ENCODE measurements around the gene PTRH1. TPM values are rescaled to one million over a fixed set of nuclear protein-coding genes. Genes with fewer than 3 reads are reported as not detected.

Gene PTRH1
- total RNA-seq, 1 donor from 2014 or later = 9.1 TPM

DNA sequence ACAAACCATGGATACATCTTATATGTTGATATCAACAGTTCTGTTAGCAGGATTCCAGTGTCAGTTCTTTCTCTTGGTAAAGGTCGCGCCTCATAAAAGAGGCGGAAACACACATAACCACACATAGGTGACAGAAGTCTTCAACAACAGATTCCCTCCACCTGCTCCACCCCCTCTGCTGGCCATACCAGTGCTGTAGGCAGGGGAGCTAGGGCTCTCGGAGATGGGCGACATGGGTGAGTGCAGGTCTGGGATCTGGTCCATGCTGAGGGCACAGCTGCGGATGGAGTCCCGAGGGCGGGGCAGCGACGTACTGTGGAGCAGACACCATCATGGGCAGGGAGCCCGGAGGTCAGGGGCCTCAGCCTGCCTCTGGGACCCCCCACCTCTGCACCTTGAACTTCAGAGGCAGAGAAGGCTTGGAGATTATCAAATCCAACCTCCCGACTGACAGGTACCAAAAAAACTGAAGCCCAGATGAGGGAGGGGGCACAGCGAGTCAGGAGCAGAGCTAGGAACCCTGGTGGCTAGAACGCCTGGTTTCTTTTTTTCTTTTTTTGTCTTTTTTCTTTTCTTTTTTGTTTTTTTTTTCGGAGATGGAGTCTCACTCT lies 31.6 kb upstream of the PTRH1 start:
- peaks cover 98% of the 10 kb centered on the region for H3K36me3 ChIP-seq
- no peak for DNase-seq
- intact Hi-C loops (cut with DNase I) = no loop called here
- H3K27ac ChIP-seq = no peak overlapping the region
- peaks cover 13% of the 10 kb centered on the region for H3K4me1 ChIP-seq
- H3K9me3 ChIP-seq = no peaks in the 10 kb centered on the region
- TF ChIP-seq, protein P1, sequence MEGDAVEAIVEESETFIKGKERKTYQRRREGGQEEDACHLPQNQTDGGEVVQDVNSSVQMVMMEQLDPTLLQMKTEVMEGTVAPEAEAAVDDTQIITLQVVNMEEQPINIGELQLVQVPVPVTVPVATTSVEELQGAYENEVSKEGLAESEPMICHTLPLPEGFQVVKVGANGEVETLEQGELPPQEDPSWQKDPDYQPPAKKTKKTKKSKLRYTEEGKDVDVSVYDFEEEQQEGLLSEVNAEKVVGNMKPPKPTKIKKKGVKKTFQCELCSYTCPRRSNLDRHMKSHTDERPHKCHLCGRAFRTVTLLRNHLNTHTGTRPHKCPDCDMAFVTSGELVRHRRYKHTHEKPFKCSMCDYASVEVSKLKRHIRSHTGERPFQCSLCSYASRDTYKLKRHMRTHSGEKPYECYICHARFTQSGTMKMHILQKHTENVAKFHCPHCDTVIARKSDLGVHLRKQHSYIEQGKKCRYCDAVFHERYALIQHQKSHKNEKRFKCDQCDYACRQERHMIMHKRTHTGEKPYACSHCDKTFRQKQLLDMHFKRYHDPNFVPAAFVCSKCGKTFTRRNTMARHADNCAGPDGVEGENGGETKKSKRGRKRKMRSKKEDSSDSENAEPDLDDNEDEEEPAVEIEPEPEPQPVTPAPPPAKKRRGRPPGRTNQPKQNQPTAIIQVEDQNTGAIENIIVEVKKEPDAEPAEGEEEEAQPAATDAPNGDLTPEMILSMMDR (IDR thresholded peaks at IDR 0.05) = no peak
- no peaks in the 10 kb centered on the region for H3K27me3 ChIP-seq (ENCODE audit: low read depth)
- no peak overlapping the region for H3K4me3 ChIP-seq
- ATAC-seq = no peak

DNA sequence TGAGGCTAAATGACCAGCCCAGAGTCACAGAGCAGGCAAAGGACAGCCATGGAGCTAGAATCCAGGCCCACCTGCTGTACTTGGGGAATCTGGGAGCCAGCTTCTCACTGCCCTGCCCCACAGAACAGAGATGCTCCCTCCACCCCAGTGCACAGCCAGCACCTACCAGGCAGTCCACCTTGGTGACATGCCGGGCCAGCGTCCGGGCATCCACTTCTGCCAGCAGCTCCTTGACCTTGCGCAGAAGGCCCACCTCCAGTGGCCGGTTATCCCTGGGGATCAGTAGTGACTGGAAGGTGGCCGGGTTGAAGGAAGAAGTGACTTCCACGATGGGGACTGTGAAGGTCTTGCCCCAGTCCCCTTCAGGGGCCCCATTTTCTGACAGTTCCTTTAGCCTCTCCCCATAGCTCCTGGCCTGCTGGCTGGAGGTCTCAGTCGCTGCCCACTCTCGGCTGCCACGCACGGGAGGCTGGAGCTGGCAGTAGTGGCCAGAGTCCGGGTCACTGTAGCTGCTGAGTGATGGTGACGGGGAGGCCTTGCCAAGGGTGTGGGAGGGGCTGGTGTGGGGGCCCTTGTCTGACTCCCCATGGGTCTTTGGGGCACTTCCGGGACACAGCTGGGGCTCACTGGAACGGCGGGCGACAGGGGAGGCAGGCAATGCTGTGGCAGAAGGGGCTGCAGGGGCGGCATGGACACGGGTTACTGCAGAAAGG lies 29.1 kb upstream of the PTRH1 start:
- Histone ChIP-seq H3K27me3 (ENCODE audit: low read depth) (no peaks in the 10 kb centered on the region), H3K4me1 (peaks cover 31% of the 10 kb centered on the region), H3K9me3 (no peaks in the 10 kb centered on the region), H3K4me3 (no peak overlapping the region), H3K36me3 (peaks cover 91% of the 10 kb centered on the region), H3K27ac (no peak overlapping the region)
- no peak for DNase-seq
- ATAC-seq = no peak
- TF ChIP-seq, protein P1 (IDR thresholded peaks at IDR 0.05) = no peak
- intact Hi-C loops (cut with DNase I) = no loop called here

DNA sequence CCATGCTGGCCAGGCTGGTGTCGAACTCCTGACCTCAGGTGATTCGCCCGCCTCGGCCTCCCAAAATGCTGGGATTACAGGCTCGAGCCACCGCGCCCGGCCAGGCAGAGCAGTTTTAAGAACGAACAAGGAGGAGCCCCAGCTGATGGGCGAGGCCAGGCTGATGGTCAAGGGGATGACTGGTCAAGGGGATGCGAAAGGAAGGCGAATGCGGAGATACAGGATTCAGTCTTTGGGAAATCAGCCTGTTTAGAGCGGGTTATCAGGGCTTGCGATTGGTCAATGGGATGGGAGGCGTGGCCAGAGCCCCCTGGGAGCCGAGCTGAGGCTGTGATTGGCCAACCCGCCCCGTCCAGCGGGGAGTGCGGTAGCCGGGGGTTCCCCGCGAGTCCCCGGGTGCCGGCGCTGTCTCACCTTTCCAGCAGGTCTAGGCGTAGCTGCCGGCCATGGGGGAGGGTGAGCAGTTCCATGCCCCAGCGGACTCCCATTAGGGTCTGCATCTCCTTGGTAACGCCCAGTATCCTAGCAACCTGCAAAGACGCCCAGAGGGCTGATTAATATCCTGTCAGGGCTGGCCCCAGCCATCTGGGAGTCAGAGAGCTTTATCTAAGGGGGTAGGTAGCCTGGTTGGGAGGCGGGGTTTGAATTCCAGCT lies 27.1 kb upstream of the PTRH1 start:
- no peaks in the 10 kb centered on the region for H3K9me3 ChIP-seq
- H3K36me3 ChIP-seq = peaks cover 91% of the 10 kb centered on the region
- DNase-seq = no peak
- intact Hi-C loops (cut with DNase I) = no loop called here
- no peak overlapping the region for H3K27ac ChIP-seq
- peak overlapping the region; percentile 39 for H3K4me3 ChIP-seq
- TF ChIP-seq, protein P1 (IDR thresholded peaks at IDR 0.05) = no peak
- peak; percentile 15 to 43 for ATAC-seq
- H3K4me1 ChIP-seq = peaks cover 31% of the 10 kb centered on the region
- H3K27me3 ChIP-seq (ENCODE audit: low read depth) = no peaks in the 10 kb centered on the region

DNA sequence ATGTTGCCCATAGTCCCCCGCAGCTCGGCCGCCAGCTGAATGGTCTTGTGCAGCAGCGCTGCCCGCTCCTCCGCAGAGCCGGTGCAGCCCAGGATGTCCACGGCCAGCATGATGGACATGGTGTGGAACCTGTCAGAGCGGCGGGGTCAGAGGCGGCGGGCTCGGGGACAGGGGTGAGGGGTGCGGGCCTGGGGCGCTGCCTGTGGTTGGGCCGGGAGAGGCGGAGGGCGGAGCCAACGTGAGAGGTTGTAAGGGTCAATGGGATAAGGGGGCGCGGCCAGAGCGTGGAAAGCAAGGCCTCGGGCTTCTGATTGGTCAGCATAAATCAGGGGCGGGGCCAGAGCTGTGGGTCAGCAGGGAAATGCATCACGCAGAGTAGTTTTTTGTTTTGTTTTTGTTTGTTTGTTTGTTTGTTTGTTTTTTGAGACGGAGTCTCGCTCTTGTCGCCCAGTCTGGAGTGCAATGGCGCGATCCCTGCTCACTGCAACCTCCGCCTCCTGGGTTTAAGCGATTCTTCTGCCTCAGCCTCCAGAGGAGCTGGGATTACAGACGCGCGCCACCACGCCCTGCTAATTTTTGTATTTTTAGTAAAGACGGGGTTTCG lies 26.5 kb upstream of the PTRH1 start:
- Histone ChIP-seq H3K9me3 (no peaks in the 10 kb centered on the region), H3K36me3 (peaks cover 85% of the 10 kb centered on the region), H3K4me1 (peaks cover 31% of the 10 kb centered on the region), H3K27ac (no peak overlapping the region), H3K27me3 (ENCODE audit: low read depth) (no peaks in the 10 kb centered on the region), H3K4me3 (peak overlapping the region; percentile 39)
- peak; percentile 83 to 87 for ATAC-seq
- TF ChIP-seq, protein P1 (IDR thresholded peaks at IDR 0.05) = no peak
- intact Hi-C loops (cut with DNase I) = no loop called here
- peak; percentile 90 for DNase-seq

DNA sequence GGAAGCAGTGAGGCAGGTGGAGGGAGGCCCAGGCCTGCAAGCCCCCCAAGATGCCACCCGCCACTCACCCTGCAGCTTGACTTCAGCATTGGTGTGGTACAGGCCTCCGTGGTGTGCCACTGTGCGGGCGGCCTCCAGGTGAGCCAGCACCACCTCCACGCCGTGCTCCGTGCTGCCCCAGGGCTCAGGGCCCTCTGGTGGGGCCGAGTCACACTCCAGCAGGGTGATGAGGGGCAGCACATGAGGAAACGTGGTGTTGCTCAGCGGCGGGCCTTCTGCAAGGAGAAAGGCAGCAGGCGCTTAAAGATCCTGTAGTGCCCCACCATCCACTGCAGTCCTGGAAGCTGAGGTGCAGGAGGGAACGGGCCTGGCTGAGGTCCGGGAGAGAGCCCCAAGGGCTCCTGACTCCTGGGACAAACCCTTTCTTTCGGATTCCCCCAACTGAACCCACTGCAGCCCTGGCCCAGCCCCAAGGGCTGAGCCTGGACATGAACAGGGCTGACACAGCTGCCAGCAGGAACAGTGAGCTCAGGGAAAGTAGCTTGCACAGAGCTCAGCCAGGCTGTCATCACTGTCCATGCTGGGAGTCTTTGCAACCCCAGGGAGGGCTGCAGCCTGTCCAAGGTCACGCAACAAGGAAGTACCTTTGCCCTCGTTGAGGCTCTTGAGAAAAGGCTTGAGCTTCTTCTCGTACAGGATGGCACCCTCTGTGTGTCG lies 24.3 kb upstream of the PTRH1 start:
- H3K27ac ChIP-seq = peak overlapping the region; percentile 40
- intact Hi-C loops (cut with DNase I) = loop anchor here (10.0 kb wide), 1 partner anchor 145 kb away; no protein-coding TSS in a partner anchor
- H3K9me3 ChIP-seq = no peaks in the 10 kb centered on the region
- H3K36me3 ChIP-seq = peaks cover 63% of the 10 kb centered on the region
- H3K4me1 ChIP-seq = peaks cover 31% of the 10 kb centered on the region
- TF ChIP-seq, protein P1 (IDR thresholded peaks at IDR 0.05) = no peak
- H3K4me3 ChIP-seq = no peak overlapping the region
- H3K27me3 ChIP-seq (ENCODE audit: low read depth) = no peaks in the 10 kb centered on the region
- DNase-seq (no peak), ATAC-seq (no peak)
